Activated T-helper 2 cell treated with anti-CD3 and anti-CD28 coated beads, Interferon-gamma antibody, Interleukin-2, Interleukin-4, amounts not matched to agents 10 μg/mL and 5 μg/mL and 100 μg/mL, durations not matched to agents 14 hours and 24 hours and 36 hours (primary cell): ENCODE results near the gene CROT. TPM values are rescaled to one million over a fixed set of nuclear protein-coding genes. Genes with fewer than 3 reads are reported as not detected.

ENCODE experiments used
- DNase-seq: peaks from one replicate; pipeline ENCODE4 v3.0.0; 2021; ENCODE audit warnings: low spot score
- H3K27ac Mint-ChIP-seq: one replicate; pipeline ENCODE4 v1.8.0; 2021; ENCODE audit warnings: mixed read lengths
- H3K27me3 Mint-ChIP-seq: one replicate; pipeline ENCODE4 v1.8.0; 2021; ENCODE audit warnings: low read depth, mixed read lengths
- H3K36me3 Mint-ChIP-seq: one replicate; pipeline ENCODE4 v1.8.0; 2021; ENCODE audit warnings: low read depth, mixed read lengths
- H3K4me1 Mint-ChIP-seq: one replicate; pipeline ENCODE4 v1.8.0; 2021; ENCODE audit warnings: low read depth, mixed read lengths
- H3K4me3 Mint-ChIP-seq: one replicate; pipeline ENCODE4 v1.8.0; 2021; ENCODE audit warnings: low read depth, mild to moderate bottlenecking, moderate library complexity, mixed read lengths
- H3K9me3 Mint-ChIP-seq: one replicate; pipeline ENCODE4 v1.8.0; 2021; ENCODE audit warnings: mixed read lengths
- intact Hi-C: fragments of 100-400 bp; cut with micrococcal nuclease; formaldehyde crosslinking; loops from one replicate; pipeline ENCODE4 v1.15.1; 2023
- total RNA-seq: library from RNA; stranded (reverse); gene quantifications from 2 replicates; pipeline ENCODE4 v1.2.3, GENCODE V29; 2022

Gene CROT
- total RNA-seq, 1 donor from 2014 or later = 7.9 TPM

- H3K4me3 Mint-ChIP-seq = no peak overlapping the region
- no peaks in the 10 kb centered on the region for H3K9me3 Mint-ChIP-seq
- H3K27me3 Mint-ChIP-seq = no peaks in the 10 kb centered on the region
- DNase-seq = no peak
- no peak overlapping the region for H3K27ac Mint-ChIP-seq
- peaks cover 26% of the 10 kb centered on the region for H3K36me3 Mint-ChIP-seq
- intact Hi-C loops = no loop called here
- H3K4me1 Mint-ChIP-seq = peaks cover 23% of the 10 kb centered on the region
These were observed 50.1 kb downstream of the CROT start for GRCh38 chr7:87395442-87396020.

DNA sequence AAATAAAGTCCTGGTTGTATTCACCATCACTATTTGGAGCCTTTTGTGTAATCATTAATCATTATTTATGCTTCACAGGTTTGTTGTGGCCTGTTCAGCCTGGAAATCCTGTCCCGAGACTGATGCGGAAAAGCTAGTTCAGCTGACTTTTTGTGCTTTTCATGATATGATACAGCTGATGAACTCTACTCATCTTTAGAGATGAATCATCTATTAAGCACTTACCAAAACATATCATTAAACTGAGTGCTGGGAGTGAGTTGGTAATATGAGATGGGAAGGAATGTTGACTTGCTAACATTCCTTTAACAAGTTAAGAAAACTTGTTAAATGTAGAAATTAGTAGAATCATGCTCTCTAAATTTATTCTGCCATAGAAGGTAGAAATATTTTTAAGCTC, 53.0 kb downstream of the CROT start:
- H3K4me3 Mint-ChIP-seq = no peak overlapping the region
- peaks cover 2% of the 10 kb centered on the region for H3K4me1 Mint-ChIP-seq
- intact Hi-C loops = no loop called here
- H3K9me3 Mint-ChIP-seq = no peaks in the 10 kb centered on the region
- no peak for DNase-seq
- H3K27me3 Mint-ChIP-seq = no peaks in the 10 kb centered on the region
- peaks cover 14% of the 10 kb centered on the region for H3K36me3 Mint-ChIP-seq
- no peak overlapping the region for H3K27ac Mint-ChIP-seq

- DNase-seq = no peak
- Mint-ChIP-seq H3K9me3 (no peaks in the 10 kb centered on the region), H3K27ac (no peak overlapping the region), H3K27me3 (peaks cover 11% of the 10 kb centered on the region), H3K4me3 (no peak overlapping the region), H3K36me3 (no peaks in the 10 kb centered on the region), H3K4me1 (no peaks in the 10 kb centered on the region)
- intact Hi-C loops = no loop called here
These were observed 59.2 kb downstream of the CROT start for GRCh38 chr7:87404674-87405073.

DNA sequence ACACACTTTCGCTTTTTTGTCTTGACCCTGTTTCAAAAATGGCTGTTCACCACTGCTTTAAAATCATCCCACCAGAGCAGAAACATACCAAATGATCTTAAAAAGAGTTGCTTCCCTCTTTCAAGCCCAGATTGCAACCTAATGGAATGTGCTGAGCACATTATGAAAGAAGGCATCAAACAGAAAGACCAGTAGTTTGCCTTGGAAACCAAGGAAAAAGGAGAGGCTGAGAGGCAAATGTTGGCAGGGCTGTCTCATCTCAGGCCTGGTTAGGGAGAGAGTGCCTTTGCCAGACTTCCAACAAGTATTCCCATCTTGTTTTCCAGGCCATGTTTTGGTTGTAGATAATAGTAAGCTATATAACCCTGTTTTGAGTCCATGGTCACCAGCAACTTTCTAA, 65.7 kb downstream of the CROT start:
- H3K4me1 Mint-ChIP-seq = no peaks in the 10 kb centered on the region
- no peaks in the 10 kb centered on the region for H3K36me3 Mint-ChIP-seq
- H3K27me3 Mint-ChIP-seq = peaks cover 17% of the 10 kb centered on the region
- H3K9me3 Mint-ChIP-seq = no peaks in the 10 kb centered on the region
- no peak for DNase-seq
- intact Hi-C loops = no loop called here
- no peak overlapping the region for H3K27ac Mint-ChIP-seq
- H3K4me3 Mint-ChIP-seq = no peak overlapping the region

GRCh38 chr7:87413029-87413428, 67.6 kb downstream of the CROT start:
- intact Hi-C loops = no loop called here
- DNase-seq = no peak
- H3K27me3 Mint-ChIP-seq = peaks cover 12% of the 10 kb centered on the region
- H3K27ac Mint-ChIP-seq = no peak overlapping the region
- H3K4me3 Mint-ChIP-seq = no peak overlapping the region
- H3K4me1 Mint-ChIP-seq = no peaks in the 10 kb centered on the region
- H3K9me3 Mint-ChIP-seq = no peaks in the 10 kb centered on the region
- no peaks in the 10 kb centered on the region for H3K36me3 Mint-ChIP-seq

GRCh38 chr7:87413951-87414793, 68.7 kb downstream of the CROT start:
- Mint-ChIP-seq H3K9me3 (no peaks in the 10 kb centered on the region), H3K27me3 (peaks cover 8% of the 10 kb centered on the region), H3K27ac (no peak overlapping the region), H3K4me3 (no peak overlapping the region), H3K4me1 (no peaks in the 10 kb centered on the region), H3K36me3 (no peaks in the 10 kb centered on the region)
- DNase-seq = no peak
- intact Hi-C loops = no loop called here

DNA sequence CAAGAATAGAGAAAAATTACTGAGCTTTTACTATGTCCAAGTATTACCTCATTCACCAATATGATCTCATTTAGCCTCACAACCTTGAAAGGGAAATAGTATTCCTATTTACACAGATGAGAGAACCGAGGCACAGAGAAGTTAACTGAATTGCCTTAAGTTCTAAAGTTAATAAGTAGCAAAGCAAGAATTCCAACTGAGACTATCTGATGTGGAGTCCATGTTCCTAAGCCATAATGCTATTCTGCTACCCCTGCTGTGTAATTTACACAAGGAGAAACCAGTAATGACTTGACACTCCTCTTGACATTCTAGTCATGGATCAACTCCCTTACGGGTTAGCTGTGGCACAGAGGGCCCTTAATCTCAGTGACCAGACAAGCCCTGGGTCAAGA, 69.3 kb downstream of the CROT start:
- no peak for DNase-seq
- no peaks in the 10 kb centered on the region for H3K4me1 Mint-ChIP-seq
- H3K9me3 Mint-ChIP-seq = no peaks in the 10 kb centered on the region
- H3K27ac Mint-ChIP-seq = no peak overlapping the region
- peaks cover 8% of the 10 kb centered on the region for H3K27me3 Mint-ChIP-seq
- no peak overlapping the region for H3K4me3 Mint-ChIP-seq
- intact Hi-C loops = loop anchor here (5.0 kb wide), 1 partner anchor 477 kb away; no protein-coding TSS in a partner anchor
- no peaks in the 10 kb centered on the region for H3K36me3 Mint-ChIP-seq

DNA sequence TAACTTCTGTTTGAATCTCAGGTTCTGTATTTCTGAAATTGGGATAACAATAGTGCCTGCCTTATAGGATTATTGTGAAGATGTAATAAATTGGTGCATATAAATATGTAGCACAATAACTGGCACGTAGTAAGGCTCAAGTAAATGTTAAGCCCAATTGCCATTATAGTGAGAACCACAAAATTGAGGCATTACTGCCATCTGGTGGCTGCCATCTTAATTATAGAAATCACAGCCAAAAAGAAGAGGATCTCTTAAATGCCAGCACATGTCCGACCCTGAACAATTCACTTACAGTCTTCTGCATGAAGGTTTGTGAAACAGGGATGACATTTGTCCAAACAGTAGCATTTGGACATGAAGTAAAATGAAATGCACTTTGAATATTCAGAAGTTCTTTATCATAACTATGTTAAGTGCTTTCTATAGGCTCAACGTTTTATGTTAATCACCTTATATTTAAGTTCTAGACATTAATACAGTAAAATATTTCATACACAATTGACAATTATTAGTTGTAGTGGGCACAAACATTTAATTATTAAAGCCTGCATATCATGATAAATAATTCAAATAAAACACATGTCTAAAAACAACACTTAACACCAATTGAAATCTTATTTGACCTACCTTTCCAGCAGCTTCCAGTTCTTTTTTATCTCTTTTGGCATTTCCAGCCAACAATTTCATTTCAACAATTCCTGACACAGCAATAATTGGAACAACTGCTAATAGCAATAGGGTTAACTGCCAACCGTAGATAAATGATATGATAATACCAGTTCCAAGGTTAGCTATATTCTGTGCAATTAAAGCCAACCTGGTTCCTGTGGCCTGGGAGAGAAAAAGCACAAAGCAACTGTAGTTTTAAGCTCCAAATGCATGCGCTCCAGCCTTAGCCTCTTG, 71.5 kb downstream of the CROT start:
- H3K27ac Mint-ChIP-seq = no peak overlapping the region
- peaks cover 10% of the 10 kb centered on the region for H3K27me3 Mint-ChIP-seq
- no peaks in the 10 kb centered on the region for H3K4me1 Mint-ChIP-seq
- no peaks in the 10 kb centered on the region for H3K36me3 Mint-ChIP-seq
- no peak overlapping the region for H3K4me3 Mint-ChIP-seq
- H3K9me3 Mint-ChIP-seq = no peaks in the 10 kb centered on the region
- intact Hi-C loops = loop anchor here (1.0 to 5.0 kb wide), 2 partner anchors 105 to 480 kb away; no protein-coding TSS in a partner anchor
- DNase-seq = peak; percentile 24

- Mint-ChIP-seq H3K4me3 (no peak overlapping the region), H3K4me1 (no peaks in the 10 kb centered on the region), H3K27ac (no peak overlapping the region), H3K9me3 (no peaks in the 10 kb centered on the region), H3K36me3 (no peaks in the 10 kb centered on the region), H3K27me3 (peaks cover 11% of the 10 kb centered on the region)
- intact Hi-C loops = no loop called here
- DNase-seq = no peak
These were observed 74.7 kb downstream of the CROT start for GRCh38 chr7:87420173-87420572.

DNA sequence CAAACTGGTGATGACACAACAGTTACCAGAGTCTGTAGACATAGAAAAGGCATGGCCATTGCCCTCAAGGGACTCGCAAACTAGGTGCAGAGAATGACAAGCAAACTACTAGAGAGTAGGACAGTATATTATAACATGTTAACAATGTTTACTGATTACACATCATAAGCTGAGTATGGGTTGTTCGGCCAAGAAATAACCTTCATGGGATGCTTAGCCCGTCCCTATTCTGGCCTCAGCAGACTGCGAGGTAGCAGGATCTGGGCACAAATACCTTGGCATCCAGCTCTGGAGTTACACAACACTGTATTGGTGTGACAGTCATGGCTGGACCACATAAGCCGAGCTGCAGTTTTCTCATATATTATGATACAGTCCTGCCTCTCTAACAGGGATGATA, 78.6 kb downstream of the CROT start:
- no peaks in the 10 kb centered on the region for H3K9me3 Mint-ChIP-seq
- peaks cover 19% of the 10 kb centered on the region for H3K27me3 Mint-ChIP-seq
- no peaks in the 10 kb centered on the region for H3K36me3 Mint-ChIP-seq
- H3K4me1 Mint-ChIP-seq = no peaks in the 10 kb centered on the region
- H3K4me3 Mint-ChIP-seq = no peak overlapping the region
- DNase-seq = no peak
- no peak overlapping the region for H3K27ac Mint-ChIP-seq
- intact Hi-C loops = no loop called here

DNA sequence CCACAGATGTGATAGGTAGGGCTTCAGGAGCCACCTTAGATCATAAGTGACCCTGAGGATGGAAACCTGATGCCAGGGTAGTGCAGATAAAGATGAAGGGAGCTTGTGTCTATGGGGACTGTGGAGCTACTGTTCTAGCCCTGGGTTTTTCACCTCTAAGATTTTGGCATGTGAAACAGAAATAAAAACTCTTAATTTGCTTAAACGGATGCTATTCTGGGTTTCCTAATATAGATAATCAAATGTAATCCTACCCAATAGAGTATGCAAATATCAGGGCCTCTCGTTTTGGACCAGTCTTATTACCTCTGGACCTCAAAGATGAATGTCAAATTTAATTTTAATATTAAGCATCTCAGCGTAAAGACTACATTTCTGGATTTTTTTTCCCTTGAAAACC, 80.7 kb downstream of the CROT start:
- Mint-ChIP-seq H3K4me1 (no peaks in the 10 kb centered on the region), H3K9me3 (no peaks in the 10 kb centered on the region), H3K27ac (no peak overlapping the region), H3K4me3 (no peak overlapping the region), H3K36me3 (no peaks in the 10 kb centered on the region), H3K27me3 (peaks cover 17% of the 10 kb centered on the region)
- intact Hi-C loops = no loop called here
- no peak for DNase-seq

GRCh38 chr7:87427288-87427687, 81.8 kb downstream of the CROT start:
- no peak overlapping the region for H3K4me3 Mint-ChIP-seq
- intact Hi-C loops = no loop called here

GRCh38 chr7:87432536-87432935, 87.1 kb downstream of the CROT start:
- H3K4me1 Mint-ChIP-seq = no peaks in the 10 kb centered on the region
- H3K9me3 Mint-ChIP-seq = no peaks in the 10 kb centered on the region
- H3K27ac Mint-ChIP-seq = no peak overlapping the region
- H3K27me3 Mint-ChIP-seq = peaks cover 11% of the 10 kb centered on the region
- no peaks in the 10 kb centered on the region for H3K36me3 Mint-ChIP-seq
- H3K4me3 Mint-ChIP-seq = no peak overlapping the region
- no peak for DNase-seq
- intact Hi-C loops = no loop called here

More at GRCh38 chr7:87427288-87427687, 81.8 kb downstream of the CROT start:
- Mint-ChIP-seq H3K9me3 (no peaks in the 10 kb centered on the region), H3K4me1 (no peaks in the 10 kb centered on the region), H3K27me3 (peaks cover 19% of the 10 kb centered on the region), H3K27ac (no peak overlapping the region), H3K36me3 (no peaks in the 10 kb centered on the region)
- DNase-seq = no peak
